HCT116 (cell line): ENCODE data around the gene CREBL2. TPM values are rescaled to one million over a fixed set of nuclear protein-coding genes. Genes with fewer than 3 reads are reported as not detected.
"Not testable (repeated sequence)": the region's sequence is repeated elsewhere in the genome, so short reads cannot be mapped to it uniquely, and the experiment has no call there.

ENCODE experiments used
- ATAC-seq: fragments of 200-7000 bp; cut with Tn5 transposase; 2 replicates; pipeline ENCODE4 v1.9.1; 2020; ENCODE audit warnings: mild to moderate bottlenecking, moderate library complexity
- BruUV-seq: library from RNA; stranded (reverse); fragments of 400-500 nt; replicated peaks from 2 replicates; lab custom pipeline; 2021; lab: Mats Ljungman, UMichigan
- CTCF ChIA-PET: fragments of 300-600 bp; sonication (Branson Sonifier 250); formaldehyde crosslinking; loops from one replicate; lab custom pipeline; 2021; ENCODE audit warnings: antibody characterized with exemption; lab: Charles Lee
- POLR2A ChIA-PET: fragments of 300-600, 350-600 bp; sonication (Branson Sonifier 250); formaldehyde crosslinking; loops from one replicate; lab custom pipeline; 2021; ENCODE audit warnings: antibody characterized with exemption; lab: Charles Lee
- RAD21 ChIA-PET, 2 experiments: fragments of 300-600 bp; sonication (Branson Sonifier 250); formaldehyde crosslinking; loops; one replicate each; lab custom pipeline; 2023; ENCODE audit warnings: low total read pairs in 2 of 2; ENCODE audit not compliant: uncharacterized antibody in 2 of 2, unreplicated experiment in 2 of 2, low non-redundant PET in 1 of 2; lab: Charles Lee
- DNase-seq: peaks from one replicate; pipeline ENCODE4 v3.0.0-alpha.2; 2010; ENCODE audit warnings: low read depth, low spot score
- H2AFZ ChIP-seq: fragments of 200-600 bp; shearing (Covaris generic), sonication (generic); 2 replicates; pipeline ENCODE4 v1.6.1; 2017; ENCODE audit warnings: low read depth, mixed run types, mixed read lengths, antibody characterized with exemption, low read length; ENCODE audit not compliant: poor library complexity, severe bottlenecking
- H3K27ac ChIP-seq: 2 replicates; pipeline ENCODE4 v1.5.1; 2012; ENCODE audit warnings: low read depth, low read length
- H3K27me3 ChIP-seq: fragments of 200-600 bp; sonication (generic); 2 replicates; pipeline ENCODE4 v1.6.1; 2016; ENCODE audit warnings: mixed run types, low read length, mixed read lengths; ENCODE audit not compliant: insufficient read depth
- H3K36me3 ChIP-seq, 2 experiments: fragments of 200-500 bp in 1 of 2; fragments of 200-600 bp in 1 of 2; sonication (Bioruptor generic) in 1 of 2; sonication (generic) in 1 of 2; 2 replicates each; pipeline versions ENCODE4 v1.5.1 to v1.6.1; 2014 to 2016; ENCODE audit warnings: low read length in 2 of 2, inconsistent platforms in 1 of 2, mixed read lengths in 1 of 2, mixed run types in 1 of 2; ENCODE audit not compliant: insufficient read depth in 2 of 2, control insufficient read depth in 1 of 2
- H3K4me1 ChIP-seq, 2 experiments: fragments of 200-600 bp in 1 of 2; sonication (generic) in 1 of 2; 2 replicates each; pipeline versions ENCODE4 v1.5.1 to v1.6.1; 2012 to 2017; ENCODE audit warnings: low read length in 2 of 2, inconsistent platforms in 1 of 2, mild to moderate bottlenecking in 1 of 2, mixed read lengths in 1 of 2, mixed run types in 1 of 2, moderate library complexity in 1 of 2; ENCODE audit not compliant: insufficient read depth in 2 of 2, control insufficient read depth in 1 of 2
- H3K4me2 ChIP-seq: fragments of 200-600 bp; sonication (generic); 2 replicates; pipeline ENCODE4 v1.6.1; 2017; ENCODE audit warnings: mixed run types, low read length, mixed read lengths
- H3K4me3 ChIP-seq, 2 experiments: fragments of 200-600 bp in 1 of 2; sonication (generic) in 1 of 2; replicated peaks in 1 of 2; 2 replicates each; pipeline ENCODE4 v1.5.1; 2011 to 2016; ENCODE audit warnings: low read length in 2 of 2, control low read depth in 1 of 2, low read depth in 1 of 2, mild to moderate bottlenecking in 1 of 2, mixed read lengths in 1 of 2, mixed run types in 1 of 2
- H3K79me2 ChIP-seq: fragments of 200-600 bp; sonication (generic); 2 replicates; pipeline ENCODE4 v1.6.1; 2017; ENCODE audit warnings: mild to moderate bottlenecking, mixed run types, low read length, moderate library complexity, mixed read lengths; ENCODE audit not compliant: insufficient read depth
- H3K9ac ChIP-seq: fragments of 200-600 bp; sonication (generic); 2 replicates; pipeline ENCODE4 v1.6.1; 2016; ENCODE audit warnings: low read length, mixed read lengths
- H3K9me2 ChIP-seq: fragments of 200-600 bp; sonication (generic), shearing (Covaris generic); 2 replicates; pipeline ENCODE4 v1.6.1; 2017; ENCODE audit warnings: mixed run types, mild to moderate bottlenecking, moderate library complexity; ENCODE audit not compliant: insufficient read depth
- H3K9me3 ChIP-seq, 2 experiments: fragments of 200-500 bp in 1 of 2; fragments of 200-600 bp in 1 of 2; sonication (Bioruptor generic) in 1 of 2; sonication (generic) in 1 of 2; 2 replicates each; pipeline ENCODE4 v1.6.1; 2014 to 2017; ENCODE audit warnings: low read length in 2 of 2, mixed read lengths in 2 of 2, inconsistent platforms in 1 of 2, low read depth in 1 of 2, mild to moderate bottlenecking in 1 of 2, mixed run types in 1 of 2, moderate library complexity in 1 of 2; ENCODE audit not compliant: control insufficient read depth in 1 of 2, insufficient read depth in 1 of 2
- H4K20me1 ChIP-seq: fragments of 200-600 bp; sonication (generic), shearing (Covaris generic); 2 replicates; pipeline ENCODE4 v1.6.1; 2017; ENCODE audit warnings: mixed run types, mild to moderate bottlenecking, moderate library complexity; ENCODE audit not compliant: insufficient read depth
- CBX3 ChIP-seq: IDR thresholded peaks from 2 replicates; pipeline ENCODE4 v1.6.1; 2012; ENCODE audit warnings: low read depth
- CTCF ChIP-seq, 3 experiments: fragments of 200-600 bp in 1 of 3; sonication (generic) in 1 of 3; IDR thresholded peaks in 2 of 3; conservative IDR thresholded peaks in 1 of 3; 2 replicates each; pipeline ENCODE4 v1.5.1; 2012 to 2017; ENCODE audit warnings: low read depth in 2 of 3, low read length in 2 of 3, antibody characterized with exemption in 1 of 3, borderline replicate concordance in 1 of 3, control low read depth in 1 of 3, mild to moderate bottlenecking in 1 of 3, mixed read lengths in 1 of 3, mixed run types in 1 of 3, moderate library complexity in 1 of 3; ENCODE audit not compliant: insufficient read depth in 1 of 3
- EZH2phosphoT487 ChIP-seq: fragments of 200-600 bp; IDR thresholded peaks from 2 replicates; pipeline ENCODE4 v1.6.1; 2018; ENCODE audit warnings: antibody characterized with exemption, borderline replicate concordance
- FOSL1 ChIP-seq: IDR thresholded peaks from 2 replicates; pipeline ENCODE4 v1.6.1; 2012; ENCODE audit warnings: low read depth
- JUND ChIP-seq: IDR thresholded peaks from 2 replicates; pipeline ENCODE4 v1.6.1; 2012
- MAX ChIP-seq: IDR thresholded peaks from 2 replicates; pipeline ENCODE4 v1.6.1; 2012
- RAD21 ChIP-seq: IDR thresholded peaks from 2 replicates; pipeline ENCODE4 v1.6.1; 2012; ENCODE audit warnings: low read depth, mild to moderate bottlenecking
- SRF ChIP-seq: IDR thresholded peaks from 2 replicates; pipeline ENCODE4 v1.6.1; 2012; ENCODE audit warnings: low read depth
- TCF7L2 ChIP-seq: IDR thresholded peaks from 2 replicates; pipeline ENCODE4 v1.7.0; 2011; ENCODE audit warnings: borderline replicate concordance, inconsistent platforms; ENCODE audit not compliant: insufficient read depth, insufficient read length; ENCODE audit errors: extremely low read depth
- YY1 ChIP-seq: IDR thresholded peaks from 2 replicates; pipeline ENCODE4 v1.6.1; 2011; ENCODE audit warnings: low read length, low read depth, moderate library complexity, mild to moderate bottlenecking; ENCODE audit not compliant: insufficient replicate concordance; ENCODE audit errors: extremely low read depth
- ZNF274 ChIP-seq: fragments of 200-500 bp; sonication (Bioruptor generic); IDR thresholded peaks from 2 replicates; pipeline ENCODE4 v1.6.1; 2014; ENCODE audit warnings: mild to moderate bottlenecking, low read depth, low read length, inconsistent platforms
- intact Hi-C: fragments of 100-400 bp; cut with micrococcal nuclease; formaldehyde crosslinking; loops from 2 replicates; pipeline ENCODE4 v1.10.0; 2022
- total RNA-seq: library from RNA; stranded (reverse); gene quantifications from one replicate; pipeline ENCODE4 v1.2.1, GENCODE V29; 2021; ENCODE audit not compliant: unreplicated experiment

Gene CREBL2
- total RNA-seq, 1 experiment from 2014 or later, result 11.3 TPM

GRCh38 chr12:12636641-12637040 lies 25.0 kb downstream of the CREBL2 start:
- DNase-seq, result no peak
- Histone ChIP-seq H2AFZ (no peak overlapping the region), H3K9me3 (peaks cover 0 to 4% of the 10 kb centered on the region in 2 experiments; a peak in 1 of 4 replicates), H3K27me3 (no peaks in the 10 kb centered on the region), H3K4me1 (no peaks in the 10 kb centered on the region), H3K36me3 (peaks cover 0 to 5% of the 10 kb centered on the region in 2 experiments; a peak in 1 of 4 replicates), H3K4me2 (no peak overlapping the region)
- BruUV-seq, result no TSS peak
- TF ChIP-seq RAD21, result no peak
- TF ChIP-seq, all 23 proteins: peak for 0
- no peaks in the 10 kb centered on the region for H4K20me1 ChIP-seq
- H3K9ac ChIP-seq, result no peak overlapping the region
- ChIA-PET CTCF (no interaction called here), RAD21 (no interaction called here), POLR2A (no interaction called here)
- no peak overlapping the region for H3K4me3 ChIP-seq
- no peak for ATAC-seq
- intact Hi-C loops, result no loop called here
- no peak overlapping the region for H3K27ac ChIP-seq
- no peaks in the 10 kb centered on the region for H3K79me2 ChIP-seq
- no peaks in the 10 kb centered on the region for H3K9me2 ChIP-seq

GRCh38 chr12:12639995-12640394 lies 28.3 kb downstream of the CREBL2 start:
- RAD21 ChIA-PET, ATAC-seq, H3K79me2 ChIP-seq, intact Hi-C loops, POLR2A ChIA-PET, H3K36me3 ChIP-seq, H3K27ac ChIP-seq, H3K9me3 ChIP-seq, H3K9ac ChIP-seq, H3K4me1 ChIP-seq, DNase-seq, H2AFZ ChIP-seq, H3K4me3 ChIP-seq, H3K9me2 ChIP-seq, CTCF ChIA-PET, H3K4me2 ChIP-seq, H3K27me3 ChIP-seq, BruUV-seq, H4K20me1 ChIP-seq: not testable (repeated sequence)

GRCh38 chr12:12641650-12642049 lies 30.0 kb downstream of the CREBL2 start:
- RAD21 ChIA-PET, result no interaction called here
- Histone ChIP-seq H3K27me3 (no peaks in the 10 kb centered on the region), H3K9me2 (no peaks in the 10 kb centered on the region), H3K4me2 (no peak overlapping the region), H3K9ac (no peak overlapping the region), H2AFZ (no peak overlapping the region), H3K4me3 (no peak overlapping the region), H3K79me2 (no peaks in the 10 kb centered on the region), H3K4me1 (no peaks in the 10 kb centered on the region), H3K27ac (no peak overlapping the region), H4K20me1 (no peaks in the 10 kb centered on the region), H3K36me3 (peaks cover 0 to 5% of the 10 kb centered on the region in 2 experiments; a peak in 1 of 4 replicates), H3K9me3 (peaks cover 0 to 4% of the 10 kb centered on the region in 2 experiments; a peak in 1 of 4 replicates)
- ATAC-seq (no peak), DNase-seq (no peak)
- CTCF ChIA-PET, result interaction anchor here (1.3 kb wide), 1 partner anchor 9 kb away, joined by 4 read pairs; no protein-coding TSS in a partner anchor
- POLR2A ChIA-PET, result no interaction called here
- no TSS peak for BruUV-seq
- intact Hi-C loops, result no loop called here
- TF ChIP-seq FOSL1, result no peak
- TF ChIP-seq TCF7L2, result no peak
- no peak for TF ChIP-seq RAD21
- no peak for TF ChIP-seq CBX3
- no peak for TF ChIP-seq CTCF (IDR thresholded peaks at IDR 0.05 in 2 of 3, conservative IDR thresholded peaks at IDR 0.05 in 1 of 3; ENCODE audit: borderline replicate concordance in 1 of 3, insufficient read depth in 1 of 3, low read depth in 2 of 3, low read length in 2 of 3)
- no peak for TF ChIP-seq MAX
- no peak for TF ChIP-seq YY1
- no peak for TF ChIP-seq EZH2phosphoT487
- no peak for TF ChIP-seq JUND
- TF ChIP-seq SRF, result no peak
- no peak for TF ChIP-seq ZNF274
